Measurements from ENCODE around the gene LRP1. TPM values are rescaled to one million over a fixed set of nuclear protein-coding genes. Genes with fewer than 3 reads are reported as not detected.

Gene LRP1
- total and polyA plus RNA-seq, 2 experiments from 2014 or later = 26.6 to 145 TPM

DNA sequence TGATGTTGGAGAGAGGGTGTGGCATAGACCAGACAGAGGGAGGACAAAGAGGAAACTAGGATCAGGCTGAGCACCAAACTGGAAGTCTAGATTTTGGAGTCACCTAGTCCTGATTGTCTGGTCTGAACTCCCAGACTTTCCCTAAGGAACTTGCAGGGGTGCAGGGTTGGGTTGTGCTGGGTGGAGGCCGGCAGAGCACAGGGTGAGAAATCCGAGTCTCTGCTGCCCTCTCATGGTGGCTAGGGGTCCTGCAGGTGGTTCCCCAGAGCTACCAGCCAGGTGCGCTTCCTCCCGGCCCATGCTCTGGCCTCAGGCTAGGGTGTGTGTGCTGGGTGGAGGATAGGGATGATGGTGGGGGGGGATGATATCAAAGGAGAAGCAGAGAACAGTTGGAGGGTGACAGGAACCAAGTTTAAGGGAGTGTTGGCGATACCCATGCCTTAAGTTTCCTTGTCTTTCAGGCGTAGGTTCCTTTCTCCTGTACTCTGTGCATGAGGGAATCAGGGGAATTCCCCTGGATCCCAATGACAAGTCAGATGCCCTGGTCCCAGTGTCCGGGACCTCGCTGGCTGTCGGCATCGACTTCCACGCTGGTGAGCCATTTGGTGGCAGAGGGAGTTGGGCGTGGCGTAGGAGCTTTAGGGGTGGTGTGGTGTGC lies 54.8 kb downstream of the LRP1 start:
- Histone ChIP-seq H2AFZ (no peak overlapping the region), H3K4me1 (ENCODE audit: insufficient read depth) (no peaks in the 10 kb centered on the region), H3K27ac (ENCODE audit: low read depth) (peak overlapping the region; percentile 86), H4K20me1 (replicated peaks; ENCODE audit: insufficient read depth) (no peaks in the 10 kb centered on the region; the same call in 1 of the 2 replicates), H3K9me2 (ENCODE audit: insufficient read depth) (no peaks in the 10 kb centered on the region), H3K4me3 (no peak overlapping the region), H3K27me3 (ENCODE audit: insufficient read depth) (no peaks in the 10 kb centered on the region), H3K4me2 (no peak overlapping the region), H3K79me2 (replicated peaks; ENCODE audit: insufficient read depth) (no peaks in the 10 kb centered on the region), H3F3A (replicated peaks; ENCODE audit: low read depth) (peaks cover 19% of the 10 kb centered on the region), H3K36me3 (ENCODE audit: insufficient read depth) (peaks cover 21% of the 10 kb centered on the region)
- no peak overlapping the region; the same call in 2 of the 3 replicates for H3K4me3 Mint-ChIP-seq
- peak overlapping the region; percentile 84 for H3K27ac Mint-ChIP-seq
- H3K36me3 Mint-ChIP-seq (ENCODE audit: low read depth) = peaks cover 89% of the 10 kb centered on the region
- peak; percentile 93 for DNase-seq (ENCODE audit: low spot score)
- H3K4me1 Mint-ChIP-seq = peaks cover 5% of the 10 kb centered on the region; the same call in 2 of the 3 replicates
- ATAC-seq = peak; percentile 95
- no peaks in the 10 kb centered on the region for H3K9me3 Mint-ChIP-seq
- TF ChIP-seq JUNB (IDR thresholded peaks at IDR 0.05; ENCODE audit: unreplicated experiment) (no peak), CREB1 (CRISPR knock-in tag; IDR thresholded peaks at IDR 0.05; ENCODE audit: low read depth) (no peak), ZNF331 (CRISPR knock-in tag; IDR thresholded peaks at IDR 0.05; ENCODE audit: low read depth) (no peak), STAT1 (IDR thresholded peaks at IDR 0.05; ENCODE audit: unreplicated experiment) (no peak), EZH2 (IDR thresholded peaks at IDR 0.05; ENCODE audit: low read depth, unreplicated experiment) (no peak)
- TF ChIP-seq, protein P1, sequence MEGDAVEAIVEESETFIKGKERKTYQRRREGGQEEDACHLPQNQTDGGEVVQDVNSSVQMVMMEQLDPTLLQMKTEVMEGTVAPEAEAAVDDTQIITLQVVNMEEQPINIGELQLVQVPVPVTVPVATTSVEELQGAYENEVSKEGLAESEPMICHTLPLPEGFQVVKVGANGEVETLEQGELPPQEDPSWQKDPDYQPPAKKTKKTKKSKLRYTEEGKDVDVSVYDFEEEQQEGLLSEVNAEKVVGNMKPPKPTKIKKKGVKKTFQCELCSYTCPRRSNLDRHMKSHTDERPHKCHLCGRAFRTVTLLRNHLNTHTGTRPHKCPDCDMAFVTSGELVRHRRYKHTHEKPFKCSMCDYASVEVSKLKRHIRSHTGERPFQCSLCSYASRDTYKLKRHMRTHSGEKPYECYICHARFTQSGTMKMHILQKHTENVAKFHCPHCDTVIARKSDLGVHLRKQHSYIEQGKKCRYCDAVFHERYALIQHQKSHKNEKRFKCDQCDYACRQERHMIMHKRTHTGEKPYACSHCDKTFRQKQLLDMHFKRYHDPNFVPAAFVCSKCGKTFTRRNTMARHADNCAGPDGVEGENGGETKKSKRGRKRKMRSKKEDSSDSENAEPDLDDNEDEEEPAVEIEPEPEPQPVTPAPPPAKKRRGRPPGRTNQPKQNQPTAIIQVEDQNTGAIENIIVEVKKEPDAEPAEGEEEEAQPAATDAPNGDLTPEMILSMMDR (conservative IDR thresholded peaks at IDR 0.05; ENCODE audit: low read depth in 2 of 2) = peak; percentile 83 to 87
- TF ChIP-seq, protein P2, sequence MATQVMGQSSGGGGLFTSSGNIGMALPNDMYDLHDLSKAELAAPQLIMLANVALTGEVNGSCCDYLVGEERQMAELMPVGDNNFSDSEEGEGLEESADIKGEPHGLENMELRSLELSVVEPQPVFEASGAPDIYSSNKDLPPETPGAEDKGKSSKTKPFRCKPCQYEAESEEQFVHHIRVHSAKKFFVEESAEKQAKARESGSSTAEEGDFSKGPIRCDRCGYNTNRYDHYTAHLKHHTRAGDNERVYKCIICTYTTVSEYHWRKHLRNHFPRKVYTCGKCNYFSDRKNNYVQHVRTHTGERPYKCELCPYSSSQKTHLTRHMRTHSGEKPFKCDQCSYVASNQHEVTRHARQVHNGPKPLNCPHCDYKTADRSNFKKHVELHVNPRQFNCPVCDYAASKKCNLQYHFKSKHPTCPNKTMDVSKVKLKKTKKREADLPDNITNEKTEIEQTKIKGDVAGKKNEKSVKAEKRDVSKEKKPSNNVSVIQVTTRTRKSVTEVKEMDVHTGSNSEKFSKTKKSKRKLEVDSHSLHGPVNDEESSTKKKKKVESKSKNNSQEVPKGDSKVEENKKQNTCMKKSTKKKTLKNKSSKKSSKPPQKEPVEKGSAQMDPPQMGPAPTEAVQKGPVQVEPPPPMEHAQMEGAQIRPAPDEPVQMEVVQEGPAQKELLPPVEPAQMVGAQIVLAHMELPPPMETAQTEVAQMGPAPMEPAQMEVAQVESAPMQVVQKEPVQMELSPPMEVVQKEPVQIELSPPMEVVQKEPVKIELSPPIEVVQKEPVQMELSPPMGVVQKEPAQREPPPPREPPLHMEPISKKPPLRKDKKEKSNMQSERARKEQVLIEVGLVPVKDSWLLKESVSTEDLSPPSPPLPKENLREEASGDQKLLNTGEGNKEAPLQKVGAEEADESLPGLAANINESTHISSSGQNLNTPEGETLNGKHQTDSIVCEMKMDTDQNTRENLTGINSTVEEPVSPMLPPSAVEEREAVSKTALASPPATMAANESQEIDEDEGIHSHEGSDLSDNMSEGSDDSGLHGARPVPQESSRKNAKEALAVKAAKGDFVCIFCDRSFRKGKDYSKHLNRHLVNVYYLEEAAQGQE (IDR thresholded peaks at IDR 0.05; ENCODE audit: unreplicated experiment) = no peak
- H3K27me3 Mint-ChIP-seq (ENCODE audit: insufficient read depth, low read depth, poor library complexity) = peaks cover 37% of the 10 kb centered on the region

DNA sequence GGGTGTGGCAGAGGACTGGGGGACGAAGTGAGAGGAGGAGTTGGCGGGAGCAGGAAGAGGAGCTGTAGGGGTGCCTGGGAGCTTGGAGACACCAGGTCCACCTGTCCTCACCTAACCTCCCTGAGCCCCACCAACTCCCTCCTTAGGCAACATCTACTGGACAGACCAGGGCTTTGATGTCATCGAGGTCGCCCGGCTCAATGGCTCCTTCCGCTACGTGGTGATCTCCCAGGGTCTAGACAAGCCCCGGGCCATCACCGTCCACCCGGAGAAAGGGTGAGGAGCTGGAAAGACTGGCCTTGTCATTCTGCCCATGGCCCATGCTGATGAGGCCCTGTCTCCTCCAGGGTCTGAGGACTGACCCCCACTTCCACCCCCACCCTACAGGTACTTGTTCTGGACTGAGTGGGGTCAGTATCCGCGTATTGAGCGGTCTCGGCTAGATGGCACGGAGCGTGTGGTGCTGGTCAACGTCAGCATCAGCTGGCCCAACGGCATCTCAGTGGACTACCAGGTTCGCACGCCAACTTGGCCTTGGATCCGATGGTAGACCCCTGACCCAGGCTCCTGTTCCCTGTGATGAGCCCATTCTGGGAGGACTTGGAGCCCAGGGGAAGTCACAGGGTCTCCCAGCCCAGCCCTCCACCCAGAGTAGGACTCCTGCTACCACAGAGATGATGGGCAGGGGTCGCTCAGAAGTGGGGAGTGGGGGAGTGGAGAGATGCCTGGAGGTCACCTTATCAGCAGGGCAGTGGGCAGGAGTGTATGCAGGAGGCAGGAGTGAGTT lies 55.8 kb downstream of the LRP1 start:
- TF ChIP-seq CREB1 (CRISPR knock-in tag; IDR thresholded peaks at IDR 0.05; ENCODE audit: low read depth) = no peak
- TF ChIP-seq JUNB (IDR thresholded peaks at IDR 0.05; ENCODE audit: unreplicated experiment) = no peak
- TF ChIP-seq, protein P1 (conservative IDR thresholded peaks at IDR 0.05; ENCODE audit: low read depth in 2 of 2) = no peak
- TF ChIP-seq POLR2AphosphoS5 (IDR thresholded peaks at IDR 0.05; ENCODE audit: low read depth) = no peak
- TF ChIP-seq ZNF114 (CRISPR knock-in tag; IDR thresholded peaks at IDR 0.05) = no peak
- TF ChIP-seq NANOG (IDR thresholded peaks at IDR 0.05; ENCODE audit: borderline replicate concordance) = no peak
- DNase-seq (ENCODE audit: low spot score) = no peak
- H3K4me3 Mint-ChIP-seq = no peak overlapping the region
- Histone ChIP-seq H3F3A (replicated peaks; ENCODE audit: low read depth) (peaks cover 19% of the 10 kb centered on the region), H3K36me3 (ENCODE audit: insufficient read depth) (peaks cover 23% of the 10 kb centered on the region), H3K27me3 (ENCODE audit: insufficient read depth) (no peaks in the 10 kb centered on the region), H4K20me1 (replicated peaks; ENCODE audit: insufficient read depth) (no peaks in the 10 kb centered on the region; the same call in 1 of the 2 replicates), H3K79me2 (replicated peaks; ENCODE audit: insufficient read depth) (no peaks in the 10 kb centered on the region), H2AFZ (no peak overlapping the region), H3K9me2 (ENCODE audit: insufficient read depth) (no peaks in the 10 kb centered on the region), H3K4me2 (no peak overlapping the region), H3K27ac (ENCODE audit: low read depth) (no peak overlapping the region), H3K4me3 (no peak overlapping the region), H3K4me1 (ENCODE audit: insufficient read depth) (no peaks in the 10 kb centered on the region)
- ATAC-seq = no peak
- H3K9me3 Mint-ChIP-seq = no peaks in the 10 kb centered on the region
- peaks cover 92% of the 10 kb centered on the region for H3K36me3 Mint-ChIP-seq (ENCODE audit: low read depth)
- peaks cover 38% of the 10 kb centered on the region for H3K27me3 Mint-ChIP-seq (ENCODE audit: insufficient read depth, low read depth, poor library complexity)
- no peak overlapping the region for H3K27ac Mint-ChIP-seq
- peaks cover 5% of the 10 kb centered on the region; the same call in 2 of the 3 replicates for H3K4me1 Mint-ChIP-seq
